Prostate gland (tissue), 2 donors: ENCODE results near the gene DNAH10. TPM values are rescaled to one million over a fixed set of nuclear protein-coding genes. Genes with fewer than 3 reads are reported as not detected.

Experiments used
- DNase-seq: peaks from one replicate; pipeline ENCODE4 v3.0.0-alpha.2; 2019; ENCODE audit warnings: low spot score
- H3K27ac ChIP-seq, 2 donors: fragments of 200-600 bp; sonication (generic); 2 replicates each; pipeline ENCODE4 v1.5.1; 2017 to 2019
- H3K27me3 ChIP-seq: fragments of 200-600 bp; sonication (generic); replicated peaks from 2 replicates; pipeline ENCODE4 v1.5.1; 2019; ENCODE audit not compliant: insufficient read depth
- H3K36me3 ChIP-seq, 2 donors: fragments of 200-600 bp; sonication (generic); 1 replicate in 1 of 2; 2 replicates in 1 of 2; pipeline versions ENCODE4 v1.5.1 to v1.8.1; 2017 to 2019
- H3K4me1 ChIP-seq: fragments of 200-600 bp; sonication (generic); replicated peaks from 2 replicates; pipeline ENCODE4 v1.5.1; 2019
- H3K4me3 ChIP-seq, 2 donors: fragments of 200-600 bp; sonication (generic); 2 replicates each; pipeline ENCODE4 v1.5.1; 2017 to 2019
- H3K9me3 ChIP-seq: fragments of 200-600 bp; sonication (generic); 2 replicates; pipeline ENCODE4 v1.5.1; 2017
- CTCF ChIP-seq, 4 experiments: fragments of 200-600 bp in 2 of 4; fragments of 450-650 bp in 2 of 4; sonication (generic) in 2 of 4; IDR thresholded peaks; 1 replicate in 3 of 4; 2 replicates in 1 of 4; pipeline ENCODE4 v1.5.1; 2016 to 2019; ENCODE audit warnings: antibody characterized with exemption in 4 of 4, mild to moderate bottlenecking in 2 of 4, moderate library complexity in 2 of 4
- POLR2A ChIP-seq: fragments of 450-650 bp; IDR thresholded peaks from one replicate; pipeline ENCODE4 v1.6.1; 2016; ENCODE audit warnings: antibody characterized with exemption, mild to moderate bottlenecking
- POLR2AphosphoS5 ChIP-seq: sonication (generic); formaldehyde crosslinking; IDR thresholded peaks from one replicate; pipeline ENCODE4 v1.6.1; 2017; ENCODE audit warnings: antibody characterized with exemption
- WGBS: methylation state at CpG from one replicate; pipeline ENCODE4 v1.1.5; 2018; 5-methylcytosine and 5-hydroxymethylcytosine counted together
- intact Hi-C: fragments of 100-400 bp; cut with DNase I; formaldehyde crosslinking; loops from one replicate; pipeline ENCODE4 v1.14.2; 2022
- total RNA-seq, 2 donors: library from RNA; depleted of rRNA; stranded (reverse); fragments of >200 nt; gene quantifications; one replicate each; pipeline ENCODE4 v1.1.0, GENCODE V29; 2016

Gene DNAH10
- total RNA-seq, 2 donors from 2014 or later: 0.68 to 7.9 TPM

GRCh38 chr12:123962513-123962912 is 200.4 kb downstream of the DNAH10 start:
- H3K4me3 ChIP-seq: no peak overlapping the region
- no peak for DNase-seq
- TF ChIP-seq POLR2AphosphoS5 (no peak), POLR2A (no peak), CTCF (IDR thresholded peaks at IDR 0.05) (no peak)
- no peaks in the 10 kb centered on the region for H3K4me1 ChIP-seq
- H3K36me3 ChIP-seq: no peaks in the 10 kb centered on the region
- no peaks in the 10 kb centered on the region for H3K27me3 ChIP-seq
- 68% methylated on average over 5 of the region's 5 CpGs for WGBS
- no peak overlapping the region for H3K27ac ChIP-seq
- intact Hi-C loops: no loop called here
- H3K9me3 ChIP-seq: no peaks in the 10 kb centered on the region

GRCh38 chr12:123963821-123964220 is 201.7 kb downstream of the DNAH10 start:
- 96% methylated on average over 4 of the region's 4 CpGs for WGBS
- TF ChIP-seq POLR2A: no peak
- TF ChIP-seq POLR2AphosphoS5: no peak
- no peak for TF ChIP-seq CTCF (IDR thresholded peaks at IDR 0.05)
- no peaks in the 10 kb centered on the region for H3K36me3 ChIP-seq
- no peaks in the 10 kb centered on the region for H3K27me3 ChIP-seq
- H3K27ac ChIP-seq: no peak overlapping the region
- H3K4me1 ChIP-seq: no peaks in the 10 kb centered on the region
- no peaks in the 10 kb centered on the region for H3K9me3 ChIP-seq
- no peak overlapping the region for H3K4me3 ChIP-seq
- intact Hi-C loops: no loop called here
- DNase-seq: no peak

- intact Hi-C loops: no loop called here
- Histone ChIP-seq H3K27me3 (no peaks in the 10 kb centered on the region), H3K4me3 (no peak overlapping the region), H3K4me1 (no peaks in the 10 kb centered on the region), H3K9me3 (no peaks in the 10 kb centered on the region), H3K27ac (no peak overlapping the region), H3K36me3 (no peaks in the 10 kb centered on the region)
- 71% methylated on average over 5 of the region's 5 CpGs for WGBS
- TF ChIP-seq POLR2AphosphoS5 (no peak), CTCF (IDR thresholded peaks at IDR 0.05) (no peak), POLR2A (no peak)
- no peak for DNase-seq
Measured at GRCh38 chr12:123965382-123965781, 203.3 kb downstream of the DNAH10 start.

- Histone ChIP-seq H3K4me1 (no peaks in the 10 kb centered on the region), H3K27ac (no peak overlapping the region), H3K9me3 (no peaks in the 10 kb centered on the region), H3K36me3 (no peaks in the 10 kb centered on the region), H3K4me3 (no peak overlapping the region), H3K27me3 (no peaks in the 10 kb centered on the region)
- intact Hi-C loops: no loop called here
- TF ChIP-seq POLR2AphosphoS5 (no peak), CTCF (IDR thresholded peaks at IDR 0.05) (no peak), POLR2A (no peak)
- WGBS: 75% methylated on average over 3 of the region's 3 CpGs
- DNase-seq: no peak
Measured at GRCh38 chr12:123966596-123966995, 204.5 kb downstream of the DNAH10 start.

- TF ChIP-seq CTCF (IDR thresholded peaks at IDR 0.05) (no peak), POLR2A (no peak), POLR2AphosphoS5 (no peak)
- no peaks in the 10 kb centered on the region for H3K27me3 ChIP-seq
- no peak overlapping the region for H3K27ac ChIP-seq
- H3K9me3 ChIP-seq: no peaks in the 10 kb centered on the region
- intact Hi-C loops: no loop called here
- no peaks in the 10 kb centered on the region for H3K36me3 ChIP-seq
- no peak overlapping the region for H3K4me3 ChIP-seq
- WGBS: 88% methylated on average over 8 of the region's 8 CpGs
- H3K4me1 ChIP-seq: no peaks in the 10 kb centered on the region
- no peak for DNase-seq
Measured at GRCh38 chr12:123967121-123967586, 205.1 kb downstream of the DNAH10 start.
